Kidney (tissue), 14 donors: ENCODE measurements around the gene SCN4B. TPM values are rescaled to one million over a fixed set of nuclear protein-coding genes. Genes with fewer than 3 reads are reported as not detected.
A peak's percentile ranks its signal among the peaks of the same experiment; 100 is the strongest.

ENCODE experiments used
- DNase-seq, 5 donors: peaks; one replicate each; pipeline ENCODE4 v3.0.0-alpha.2; 2013 to 2020
- FAIRE-seq: peaks from 2 replicates; lab custom pipeline; 2012; peaks lifted over from hg19 to GRCh38; lab: Jason Lieb, UNC
- H3K27ac ChIP-seq, 2 donors: one replicate each; pipeline ENCODE4 v1.7.0; 2013; ENCODE audit warnings: low read depth in 2 of 2, low read length in 2 of 2, inconsistent platforms in 1 of 2
- H3K27me3 ChIP-seq: one replicate; pipeline ENCODE4 v1.7.1; 2013; ENCODE audit warnings: low read length, inconsistent platforms; ENCODE audit not compliant: control insufficient read depth, insufficient read depth
- H3K36me3 ChIP-seq, 3 donors: one replicate each; pipeline versions ENCODE4 v1.7.0 to v1.7.1; 2013; ENCODE audit warnings: low read length in 3 of 3, control low read depth in 1 of 3, inconsistent platforms in 1 of 3; ENCODE audit not compliant: insufficient read depth in 3 of 3, control insufficient read depth in 2 of 3
- H3K4me1 ChIP-seq, 3 donors: one replicate each; pipeline versions ENCODE4 v1.7.0 to v1.7.1; 2013; ENCODE audit warnings: low read length in 3 of 3, inconsistent platforms in 1 of 3, low read depth in 1 of 3; ENCODE audit not compliant: control insufficient read depth in 2 of 3, insufficient read depth in 2 of 3
- H3K4me3 ChIP-seq, 3 donors: one replicate each; pipeline versions ENCODE4 v1.7.0 to v1.8.1; 2013; ENCODE audit warnings: low read length in 3 of 3, control low read depth in 1 of 3, inconsistent platforms in 1 of 3
- H3K9ac ChIP-seq, 3 donors: one replicate each; pipeline versions ENCODE4 v1.7.0 to v1.7.1; 2013; ENCODE audit warnings: low read length in 3 of 3, control low read depth in 1 of 3, inconsistent platforms in 1 of 3
- H3K9me3 ChIP-seq, 3 donors: one replicate each; pipeline versions ENCODE4 v1.7.0 to v1.7.1; 2013; ENCODE audit warnings: low read length in 3 of 3, control low read depth in 1 of 3, inconsistent platforms in 1 of 3; ENCODE audit not compliant: control insufficient read depth in 2 of 3, insufficient read depth in 1 of 3
- CTCF ChIP-seq: IDR thresholded peaks from 3 replicates; pipeline ENCODE4 v1.5.1; 2012; ENCODE audit warnings: mild to moderate bottlenecking, moderate library complexity, borderline replicate concordance; ENCODE audit not compliant: insufficient read depth; ENCODE audit errors: extremely low read depth
- intact Hi-C: fragments of 100-400 bp; cut with DNase I; formaldehyde crosslinking; loops from one replicate; pipeline ENCODE4 v1.11.1; 2022
- polyA plus RNA-seq: library from polyadenylated mRNA; stranded (reverse); fragments of 350-450 nt; fragmentation: Illumina TruSeq; extraction: RNeasy Lipid Tissue Mini Kit (QIAGEN cat#74804); gene quantifications from one replicate; pipeline ENCODE4 v1.2.3, GENCODE V29; 2014; ENCODE audit warnings: low read depth, low replicate concordance; ENCODE audit not compliant: insufficient read depth
- total RNA-seq: library from RNA; stranded (reverse); fragmentation: NEBNext Ultra II Directional; extraction: Animal tissue kit (Norgen Biotek cat#: 25700); gene quantifications from one replicate; pipeline ENCODE4 v1.2.1, GENCODE V29; 2021
- donor health status: control.
- donor health status: control.
- donor health status: control.
- donor health status: control.
- donor health status: control.
- donor health status: DM: yes; HTN: yes; CAD: no.
- donor health status: Normal renal cell carcinoma (clear cell type).

Gene SCN4B
- total and polyA plus RNA-seq, 2 donors from 2014 or later = 1.4 to 3.5 TPM

- FAIRE-seq (no peak), DNase-seq (no peak)
- H3K9ac ChIP-seq = no peak overlapping the region
- H3K4me1 ChIP-seq = peaks cover 0 to 15% (median 0%) of the 10 kb centered on the region in 3 donors
- no peak overlapping the region for H3K4me3 ChIP-seq
- H3K27me3 ChIP-seq = peaks cover under 1% of the 10 kb centered on the region
- H3K9me3 ChIP-seq = no peaks in the 10 kb centered on the region
- no peak for TF ChIP-seq CTCF
- intact Hi-C loops = no loop called here
- no peaks in the 10 kb centered on the region for H3K36me3 ChIP-seq
- no peak overlapping the region for H3K27ac ChIP-seq
Observed at GRCh38 chr11:118200497-118200896, 47.9 kb upstream of the SCN4B start.

GRCh38 chr11:118199135-118199534 is 46.5 kb upstream of the SCN4B start:
- no peak overlapping the region for H3K27ac ChIP-seq
- intact Hi-C loops = no loop called here
- no peak overlapping the region for H3K4me3 ChIP-seq
- DNase-seq (no peak), FAIRE-seq (no peak)
- H3K4me1 ChIP-seq = peaks cover 0 to 22% (median 0%) of the 10 kb centered on the region in 3 donors
- no peaks in the 10 kb centered on the region for H3K9me3 ChIP-seq
- no peaks in the 10 kb centered on the region for H3K27me3 ChIP-seq
- H3K9ac ChIP-seq = no peak overlapping the region
- no peaks in the 10 kb centered on the region for H3K36me3 ChIP-seq
- no peak for TF ChIP-seq CTCF

GRCh38 chr11:118198370-118198769 is 45.7 kb upstream of the SCN4B start:
- Histone ChIP-seq H3K36me3 (no peaks in the 10 kb centered on the region), H3K9ac (no peak overlapping the region), H3K27ac (no peak overlapping the region), H3K4me1 (peaks cover 0 to 21% (median 0%) of the 10 kb centered on the region in 3 donors), H3K4me3 (peak overlapping the region in 1 of 3 donors; percentile 29), H3K9me3 (no peaks in the 10 kb centered on the region), H3K27me3 (no peaks in the 10 kb centered on the region)
- peak; percentile 92 for TF ChIP-seq CTCF
- FAIRE-seq = no peak
- DNase-seq = peak; percentile 69 to 87 (median 78)
- intact Hi-C loops = no loop called here
